ENCODE measurements around the gene RBBP4.
"Not testable (repeated sequence)": the region's sequence is repeated elsewhere in the genome, so short reads cannot be mapped to it uniquely, and the experiment has no call there.

Gene RBBP4

DNA sequence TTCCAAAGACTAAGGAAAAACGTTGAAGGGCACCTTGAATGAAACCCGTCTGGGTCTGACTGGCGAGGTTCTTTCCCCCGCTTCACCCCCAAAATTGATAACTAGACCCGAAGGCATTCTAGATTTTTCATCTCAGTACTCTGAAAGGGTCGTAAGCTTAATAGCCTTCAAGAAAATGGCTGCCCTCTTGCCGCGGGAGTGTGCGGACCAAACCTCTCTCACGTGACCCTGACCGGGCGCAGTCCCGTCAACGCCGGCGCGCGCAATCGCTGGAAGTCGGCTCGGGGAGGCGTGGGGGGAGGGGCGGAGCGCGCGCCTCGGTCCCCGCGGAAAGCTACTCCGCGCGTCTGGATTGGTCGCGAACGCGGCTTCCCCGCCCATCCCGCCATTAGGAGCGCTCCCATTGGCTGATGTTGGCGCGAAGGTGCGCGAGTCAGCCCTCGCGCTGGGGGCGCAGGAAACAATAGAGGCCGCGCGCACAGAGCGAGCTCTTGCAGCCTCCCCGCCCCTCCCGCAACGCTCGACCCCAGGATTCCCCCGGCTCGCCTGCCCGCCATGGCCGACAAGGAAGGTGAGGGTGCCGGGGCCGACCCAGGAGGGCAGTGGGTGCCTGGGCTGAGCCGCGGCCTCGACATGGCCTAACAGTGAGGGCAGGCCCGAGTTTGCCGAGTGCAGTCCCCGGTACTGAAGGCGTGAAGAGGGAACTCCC, at the start of gene RBBP4:
Gene RBBP4, plus strand, starts transcription at position 457 of the 709 bp plus-strand sequence. Its CDS starts 99 bp downstream, at position 556.
- peak; percentile 99 for DNase-seq (ENCODE audit: low read depth, low spot score)

GRCh38 chr1:32605711-32606424, 45.1 kb upstream of the RBBP4 start:
- DNase-seq (ENCODE audit: low read depth, low spot score) = no peak

DNA sequence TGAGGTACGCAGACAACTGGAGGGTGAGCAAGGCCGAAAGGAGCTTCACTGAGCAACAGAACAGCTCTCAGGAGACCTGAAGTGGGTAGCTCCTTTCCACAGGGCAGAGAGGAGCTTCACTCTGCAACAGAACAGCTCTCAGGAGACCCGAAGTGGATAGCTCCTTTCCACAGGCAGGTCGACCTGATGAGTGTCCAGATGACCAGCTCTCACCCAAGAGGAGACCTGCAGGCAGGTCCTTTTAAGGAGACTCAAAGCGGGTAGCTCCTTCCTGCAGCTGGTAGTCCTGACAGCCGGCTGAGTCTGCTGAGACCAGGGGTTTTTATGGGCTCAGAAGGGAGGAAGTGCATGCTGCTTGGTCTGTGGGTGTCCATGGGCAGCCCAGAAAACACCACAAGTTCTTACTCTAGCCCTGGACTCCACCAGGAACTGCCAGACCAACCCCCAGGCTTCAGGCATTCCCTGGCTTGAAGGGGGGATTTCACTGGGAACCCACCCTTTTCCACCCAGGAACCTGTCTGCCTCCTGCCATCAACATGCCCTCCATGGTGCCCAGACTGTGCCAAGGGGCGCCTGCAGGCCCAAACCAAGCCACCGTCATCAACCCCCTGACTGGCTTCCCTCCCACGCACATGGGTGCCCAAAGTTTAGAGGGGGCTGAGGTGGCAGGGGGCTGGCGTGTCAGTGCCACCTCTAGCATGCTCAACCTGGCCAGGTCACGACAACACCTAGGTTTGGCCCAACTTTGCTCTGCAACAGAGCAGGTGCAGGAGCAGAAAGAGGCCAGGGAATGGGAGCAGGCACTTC, 44.2 kb upstream of the RBBP4 start:
- no peak for DNase-seq (ENCODE audit: low read depth, low spot score)

DNA sequence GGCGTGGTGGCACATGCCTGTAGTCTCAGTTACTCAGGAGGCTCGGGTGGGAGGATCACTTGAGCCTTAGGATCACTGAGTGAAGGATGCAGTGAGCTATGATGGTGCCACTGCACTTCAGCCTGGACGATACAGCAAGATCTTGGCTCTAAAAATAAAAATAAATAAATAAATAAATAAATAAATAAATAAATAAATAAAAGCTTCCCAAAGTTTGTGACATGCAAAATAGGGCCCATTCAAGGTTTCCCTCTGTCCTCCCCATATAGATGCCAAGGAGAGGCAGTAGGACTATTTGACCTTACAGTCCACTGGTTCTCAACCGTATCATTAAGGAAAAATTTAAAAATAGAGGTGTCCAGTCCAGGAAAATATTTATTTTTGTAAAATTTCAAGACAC, 41.8 kb upstream of the RBBP4 start:
- DNase-seq (ENCODE audit: low read depth, low spot score) = no peak

GRCh38 chr1:32611859-32612188, 39.2 kb upstream of the RBBP4 start:
- no peak for DNase-seq (ENCODE audit: low read depth, low spot score)

DNA sequence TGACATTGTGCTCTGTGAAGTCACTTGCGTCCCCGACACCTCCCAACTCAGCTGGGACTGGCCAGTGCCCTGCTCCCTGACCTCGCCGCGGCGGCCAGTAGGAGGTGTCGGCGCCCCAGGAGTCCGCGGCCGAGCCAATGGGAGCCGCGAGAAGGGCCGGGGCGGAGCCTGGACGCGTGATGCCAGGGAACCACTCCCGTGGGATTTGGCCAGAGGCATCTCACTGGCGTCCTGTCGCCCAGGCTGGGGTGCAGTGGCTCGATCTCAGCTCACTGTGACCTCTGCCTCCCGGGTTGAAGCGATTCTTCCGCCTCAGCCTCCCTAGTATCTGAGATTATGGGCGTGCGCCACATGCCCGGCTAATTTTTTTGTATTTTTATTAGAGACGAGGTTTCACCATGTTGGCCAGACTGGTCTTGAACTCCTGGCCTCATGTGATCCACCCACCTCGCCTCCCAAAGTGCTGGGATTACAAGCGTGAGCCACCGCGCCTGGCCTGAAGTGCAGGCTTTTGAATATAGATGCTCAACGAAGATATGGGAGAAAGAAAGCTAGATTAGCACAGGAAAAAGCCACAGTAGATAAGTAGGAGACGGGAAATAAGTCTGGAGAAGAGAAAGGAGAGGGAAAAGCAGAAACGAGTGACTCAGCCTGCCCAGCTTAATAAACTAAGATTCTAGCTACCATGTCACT, 38.7 kb upstream of the RBBP4 start:
- peak; percentile 11 for DNase-seq (ENCODE audit: low read depth, low spot score)

DNA sequence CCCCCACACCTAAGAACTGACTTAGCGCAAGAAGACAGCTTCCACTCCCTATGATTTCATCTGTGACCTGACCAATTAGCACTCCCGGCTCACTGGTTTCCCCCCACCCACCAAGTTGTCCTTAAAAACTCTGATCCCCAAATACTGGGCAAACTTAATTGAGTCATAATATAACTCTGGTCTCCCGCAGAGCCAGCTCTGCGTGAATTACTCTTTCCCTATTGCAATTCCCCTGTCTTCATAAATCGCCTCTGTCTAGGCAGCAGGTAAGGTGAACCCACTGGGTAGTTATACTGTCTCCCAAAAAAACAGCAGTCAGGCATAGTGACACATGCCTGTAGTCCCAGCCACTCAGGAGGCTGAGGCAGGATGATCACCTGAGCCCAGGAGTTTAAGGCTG, 37.5 kb upstream of the RBBP4 start:
- DNase-seq (ENCODE audit: low read depth, low spot score) = no peak

DNA sequence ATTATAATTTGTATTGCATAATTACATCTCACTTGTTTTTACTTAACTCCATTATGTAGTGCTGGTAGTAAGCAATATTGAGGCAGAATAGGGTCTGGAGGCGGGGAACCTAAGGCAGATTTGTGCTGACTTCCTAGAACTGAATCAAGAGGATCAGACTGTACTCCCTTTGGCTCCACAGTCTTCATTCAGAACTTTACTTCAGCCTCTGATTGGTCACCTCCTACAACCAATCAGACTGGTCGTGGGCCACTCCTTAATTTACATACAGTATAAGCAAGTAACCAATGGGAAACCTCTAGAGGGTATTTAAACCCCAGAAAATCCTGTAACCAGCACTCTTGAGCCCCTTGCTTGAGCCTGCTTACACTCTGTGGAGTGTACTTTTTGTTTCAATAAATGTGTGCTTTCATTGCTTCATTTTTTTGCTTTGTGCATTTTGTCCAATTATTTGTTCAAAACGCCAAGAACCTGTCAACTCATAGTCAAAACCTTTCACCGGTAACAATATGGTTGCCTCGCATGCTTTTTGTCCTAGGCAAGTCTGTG, 32.3 kb upstream of the RBBP4 start:
- DNase-seq (ENCODE audit: low read depth, low spot score) = no peak

DNA sequence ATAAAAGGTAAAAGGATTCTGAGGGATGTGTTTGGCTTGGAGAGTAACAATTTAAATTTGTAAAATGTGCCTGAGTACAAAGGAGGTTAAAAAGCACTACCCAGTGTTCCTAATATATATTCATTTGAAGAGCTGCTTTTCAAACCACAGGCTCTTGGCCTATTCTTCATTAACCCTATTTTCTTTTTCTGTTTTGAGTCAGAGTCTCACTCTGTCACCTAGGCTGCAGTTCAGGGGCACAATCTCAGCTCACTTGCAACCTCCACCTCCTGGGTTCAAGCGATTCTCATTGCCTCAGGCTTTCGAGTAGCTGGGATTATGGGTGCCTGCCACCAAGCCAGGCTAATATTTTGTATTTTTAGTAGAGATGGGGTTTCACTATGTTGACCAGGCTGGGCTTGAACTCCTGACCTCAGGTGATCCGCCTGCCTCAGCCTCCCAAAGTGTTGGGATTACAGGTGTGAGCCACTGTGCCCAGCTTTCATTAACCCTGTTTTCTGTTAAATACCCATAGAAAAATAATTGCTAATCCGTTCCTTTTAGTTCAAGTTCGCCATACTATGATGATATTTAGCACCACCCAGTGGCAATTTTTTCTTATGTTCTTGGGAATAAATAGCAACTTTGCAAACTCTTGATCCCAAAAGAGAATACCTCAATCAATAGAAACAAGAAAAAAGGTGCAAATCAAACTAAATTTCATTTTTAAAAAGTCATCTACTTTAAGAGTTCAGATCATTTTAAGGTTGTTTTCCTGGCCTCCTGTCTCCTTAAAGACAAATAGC, 31.1 kb upstream of the RBBP4 start:
- no peak for DNase-seq (ENCODE audit: low read depth, low spot score)

- no peak for DNase-seq (ENCODE audit: low read depth, low spot score)
Observed at GRCh38 chr1:32622205-32622604, 28.8 kb upstream of the RBBP4 start.

GRCh38 chr1:32622806-32623681, 28.0 kb upstream of the RBBP4 start:
- DNase-seq (ENCODE audit: low read depth, low spot score) = no peak

GRCh38 chr1:32623775-32624174, 27.2 kb upstream of the RBBP4 start:
- DNase-seq (ENCODE audit: low read depth, low spot score) = peak; percentile 3

DNA sequence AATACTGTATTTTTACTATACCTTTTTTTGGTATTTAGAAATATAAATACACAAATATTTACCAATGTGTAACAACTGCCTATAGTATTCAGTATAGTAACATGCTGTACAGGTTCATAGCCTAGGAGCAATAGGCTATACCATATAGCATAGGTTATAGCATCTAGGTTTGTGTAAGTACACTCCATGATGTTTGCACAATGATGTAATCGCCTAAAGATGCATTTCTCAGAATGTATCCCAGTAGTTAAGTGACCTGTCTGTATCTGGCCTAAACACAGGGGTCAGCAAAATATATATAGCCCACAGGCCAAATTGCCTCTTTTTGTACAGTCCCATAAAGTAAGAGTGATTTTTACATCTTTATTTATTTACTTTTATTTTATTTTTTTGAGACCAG, 24.8 kb upstream of the RBBP4 start:
- no peak for DNase-seq (ENCODE audit: low read depth, low spot score)

- DNase-seq (ENCODE audit: low read depth, low spot score) = no peak
Observed at GRCh38 chr1:32627596-32628162, 23.3 kb upstream of the RBBP4 start.

- DNase-seq (ENCODE audit: low read depth, low spot score) = not testable (repeated sequence)
Observed at GRCh38 chr1:32630173-32630572, 20.8 kb upstream of the RBBP4 start.

- DNase-seq (ENCODE audit: low read depth, low spot score) = no peak
Observed at GRCh38 chr1:32632829-32633228, 18.2 kb upstream of the RBBP4 start.

GRCh38 chr1:32635508-32636277, 15.3 kb upstream of the RBBP4 start:
- DNase-seq (ENCODE audit: low read depth, low spot score) = no peak

GRCh38 chr1:32636914-32637645, 13.9 kb upstream of the RBBP4 start:
- DNase-seq (ENCODE audit: low read depth, low spot score) = no peak
